GM21619 (cell line): ENCODE measurements around the gene TNFSF12.

ENCODE experiments used
- ATAC-seq: cut with Tn5 transposase; IDR thresholded peaks from one replicate; pipeline ENCODE4 v1.9.1; 2021; ENCODE audit not compliant: unreplicated experiment

Gene TNFSF12, protein sequence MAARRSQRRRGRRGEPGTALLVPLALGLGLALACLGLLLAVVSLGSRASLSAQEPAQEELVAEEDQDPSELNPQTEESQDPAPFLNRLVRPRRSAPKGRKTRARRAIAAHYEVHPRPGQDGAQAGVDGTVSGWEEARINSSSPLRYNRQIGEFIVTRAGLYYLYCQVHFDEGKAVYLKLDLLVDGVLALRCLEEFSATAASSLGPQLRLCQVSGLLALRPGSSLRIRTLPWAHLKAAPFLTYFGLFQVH

DNA sequence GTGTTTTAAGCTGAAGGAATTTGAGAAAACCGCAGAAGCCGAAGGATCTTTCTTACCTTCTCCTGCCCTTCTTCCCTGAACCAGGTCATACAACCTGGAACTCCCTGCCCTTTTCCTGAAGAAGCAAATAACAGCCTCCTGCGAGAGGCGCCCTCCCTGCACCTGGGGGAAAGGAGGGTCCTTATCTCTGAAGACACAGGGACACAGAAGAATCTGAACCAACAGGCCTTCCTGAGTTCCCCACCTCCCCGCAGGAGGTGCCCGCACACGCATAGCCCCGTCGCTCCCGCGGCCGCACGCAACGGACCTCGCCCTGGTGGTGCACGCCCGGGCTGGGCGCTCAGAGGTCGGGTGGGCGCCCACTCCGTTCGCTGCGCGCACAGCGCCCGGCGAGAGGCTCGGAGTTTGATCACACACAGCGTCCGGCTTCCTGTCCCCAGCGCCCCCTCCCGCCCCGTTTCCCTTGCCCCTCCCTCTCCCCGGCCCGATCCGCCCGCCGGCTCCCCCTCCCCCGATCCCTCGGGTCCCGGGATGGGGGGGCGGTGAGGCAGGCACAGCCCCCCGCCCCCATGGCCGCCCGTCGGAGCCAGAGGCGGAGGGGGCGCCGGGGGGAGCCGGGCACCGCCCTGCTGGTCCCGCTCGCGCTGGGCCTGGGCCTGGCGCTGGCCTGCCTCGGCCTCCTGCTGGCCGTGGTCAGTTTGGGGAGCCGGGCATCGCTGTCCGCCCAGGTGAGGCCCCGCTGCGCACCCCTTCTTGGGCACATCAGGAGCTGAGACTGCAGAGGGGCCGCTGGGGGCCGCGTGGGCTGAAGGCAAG is at the start of gene TNFSF12:
TSS of gene TNFSF12 (plus strand) at position 474 of the 816 bp plus-strand sequence. CDS start at position 570, 96 bp downstream.
- ATAC-seq = no peak

DNA sequence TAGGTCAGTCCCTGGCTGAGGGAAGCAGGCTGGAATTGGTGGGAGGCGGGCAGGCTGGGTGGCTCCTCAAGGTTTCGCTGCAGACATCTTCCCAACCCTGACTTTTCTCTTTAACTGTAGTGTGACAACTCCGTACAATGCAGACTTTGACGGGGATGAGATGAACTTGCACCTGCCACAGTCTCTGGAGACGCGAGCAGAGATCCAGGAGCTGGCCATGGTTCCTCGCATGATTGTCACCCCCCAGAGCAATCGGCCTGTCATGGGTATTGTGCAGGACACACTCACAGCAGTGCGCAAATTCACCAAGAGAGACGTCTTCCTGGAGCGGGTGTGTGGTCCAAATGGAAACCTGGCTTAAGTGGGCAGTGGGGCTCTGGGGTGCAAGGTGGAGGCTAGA is 49.7 kb upstream of the TNFSF12 start:
- ATAC-seq = no peak

DNA sequence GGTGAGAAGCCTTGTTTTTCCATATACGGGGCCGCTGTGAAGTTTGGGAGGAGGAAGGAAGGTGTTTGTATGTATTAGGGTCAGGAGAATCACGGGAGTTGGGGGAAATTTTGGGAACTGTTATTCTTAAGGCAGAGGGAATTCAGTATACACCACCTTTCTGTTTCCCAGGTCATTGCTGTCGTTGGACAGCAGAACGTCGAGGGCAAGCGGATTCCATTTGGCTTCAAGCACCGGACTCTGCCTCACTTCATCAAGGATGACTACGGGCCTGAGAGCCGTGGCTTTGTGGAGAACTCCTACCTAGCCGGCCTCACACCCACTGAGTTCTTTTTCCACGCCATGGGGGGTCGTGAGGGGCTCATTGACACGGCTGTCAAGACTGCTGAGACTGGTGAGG is 47.1 kb upstream of the TNFSF12 start:
- ATAC-seq = no peak

DNA sequence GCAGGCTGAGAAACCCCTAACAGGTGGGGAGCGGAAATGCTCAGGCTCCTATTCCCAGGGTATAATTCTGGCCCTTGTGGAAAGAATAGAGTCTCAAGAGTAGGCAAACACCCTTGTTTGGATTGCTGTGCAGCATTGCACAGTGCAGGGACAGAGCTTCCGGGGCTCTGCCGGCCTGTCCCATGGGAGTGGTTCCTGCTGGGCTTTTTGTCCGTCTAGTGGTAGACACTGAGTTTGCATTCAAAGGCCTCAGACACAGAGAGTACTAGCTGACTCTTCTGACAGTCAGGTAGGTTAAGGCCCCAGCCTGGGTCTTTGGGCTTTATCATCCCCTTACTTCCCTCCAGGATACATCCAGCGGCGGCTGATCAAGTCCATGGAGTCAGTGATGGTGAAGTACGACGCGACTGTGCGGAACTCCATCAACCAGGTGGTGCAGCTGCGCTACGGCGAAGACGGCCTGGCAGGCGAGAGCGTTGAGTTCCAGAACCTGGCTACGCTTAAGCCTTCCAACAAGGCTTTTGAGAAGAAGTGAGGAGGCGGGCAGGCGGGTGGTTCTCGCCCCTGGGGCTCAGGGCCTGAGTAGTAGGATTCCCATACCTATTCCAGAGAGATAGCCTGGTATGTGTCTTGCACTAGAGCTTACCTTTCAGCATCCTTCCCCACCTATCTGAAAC is 46.5 kb upstream of the TNFSF12 start:
- ATAC-seq = no peak

DNA sequence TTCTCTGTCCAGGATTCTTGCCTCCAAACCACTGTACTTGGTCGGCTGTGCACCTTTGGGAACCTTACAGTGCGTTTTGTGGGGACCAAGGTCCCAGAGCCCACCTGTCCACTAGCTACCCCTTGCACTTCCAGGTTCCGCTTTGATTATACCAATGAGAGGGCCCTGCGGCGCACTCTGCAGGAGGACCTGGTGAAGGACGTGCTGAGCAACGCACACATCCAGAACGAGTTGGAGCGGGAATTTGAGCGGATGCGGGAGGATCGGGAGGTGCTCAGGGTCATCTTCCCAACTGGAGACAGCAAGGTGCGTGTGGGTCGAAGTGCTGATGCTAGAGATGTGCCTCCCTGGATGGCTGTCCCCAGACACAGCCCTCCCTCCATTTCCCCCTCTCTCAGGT is 45.9 kb upstream of the TNFSF12 start:
- ATAC-seq = no peak

DNA sequence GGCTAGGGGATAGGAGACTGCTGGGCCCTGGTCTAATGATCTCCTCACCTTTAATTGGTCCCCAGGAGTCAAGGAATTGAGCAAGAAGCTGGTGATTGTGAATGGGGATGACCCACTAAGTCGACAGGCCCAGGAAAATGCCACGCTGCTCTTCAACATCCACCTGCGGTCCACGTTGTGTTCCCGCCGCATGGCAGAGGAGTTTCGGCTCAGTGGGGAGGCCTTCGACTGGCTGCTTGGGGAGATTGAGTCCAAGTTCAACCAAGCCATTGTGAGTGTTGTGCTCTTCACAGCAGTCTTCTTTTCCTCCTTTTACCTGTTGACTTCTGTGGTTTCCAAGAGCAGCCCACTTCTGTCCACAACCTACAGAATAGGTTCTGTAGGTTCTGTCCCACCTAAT is 45.3 kb upstream of the TNFSF12 start:
- no peak for ATAC-seq

DNA sequence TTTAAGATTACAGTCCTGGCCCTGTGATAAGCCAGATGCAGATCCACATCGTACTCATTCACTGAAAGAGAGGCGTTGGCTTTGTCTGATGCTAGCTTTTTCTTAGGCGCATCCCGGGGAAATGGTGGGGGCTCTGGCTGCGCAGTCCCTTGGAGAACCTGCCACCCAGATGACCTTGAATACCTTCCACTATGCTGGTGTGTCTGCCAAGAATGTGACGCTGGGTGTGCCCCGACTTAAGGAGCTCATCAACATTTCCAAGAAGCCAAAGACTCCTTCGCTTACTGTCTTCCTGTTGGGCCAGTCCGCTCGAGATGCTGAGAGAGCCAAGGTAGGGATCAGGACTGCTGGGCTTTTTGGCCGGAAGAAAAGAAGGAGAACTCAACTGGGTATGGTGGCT is 40.7 kb upstream of the TNFSF12 start:
- no peak for ATAC-seq

DNA sequence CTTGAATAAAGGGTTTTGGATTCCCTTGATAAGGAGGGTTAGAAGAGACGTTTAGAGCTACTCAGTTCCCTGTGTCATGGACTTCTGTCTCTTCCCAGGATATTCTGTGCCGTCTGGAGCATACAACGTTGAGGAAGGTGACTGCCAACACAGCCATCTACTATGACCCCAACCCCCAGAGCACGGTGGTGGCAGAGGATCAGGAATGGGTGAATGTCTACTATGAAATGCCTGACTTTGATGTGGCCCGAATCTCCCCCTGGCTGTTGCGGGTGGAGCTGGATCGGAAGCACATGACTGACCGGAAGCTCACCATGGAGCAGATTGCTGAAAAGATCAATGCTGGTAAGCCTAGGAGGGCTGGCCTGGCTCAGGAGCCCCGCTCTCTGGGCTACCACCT is 40.0 kb upstream of the TNFSF12 start:
- no peak for ATAC-seq

DNA sequence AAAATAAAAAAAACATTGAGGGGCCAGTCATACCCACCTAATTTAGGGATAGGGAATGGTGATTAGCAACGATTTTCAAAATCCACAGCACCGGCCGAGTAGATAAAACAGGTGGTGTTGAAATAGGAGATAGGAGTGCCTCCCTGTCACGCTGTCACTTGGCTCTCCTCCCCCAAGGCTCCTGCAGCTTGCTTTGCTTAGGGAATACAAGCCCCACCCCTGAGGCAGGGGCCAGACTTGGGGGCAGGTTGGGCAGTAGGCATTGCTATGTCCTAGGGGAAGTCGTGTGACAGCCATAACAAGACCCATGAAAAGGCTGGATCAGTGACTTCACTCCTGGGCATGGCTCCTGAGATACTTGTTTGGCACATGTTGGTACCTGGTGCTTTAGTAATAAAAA is 38.9 kb upstream of the TNFSF12 start:
- no peak for ATAC-seq

DNA sequence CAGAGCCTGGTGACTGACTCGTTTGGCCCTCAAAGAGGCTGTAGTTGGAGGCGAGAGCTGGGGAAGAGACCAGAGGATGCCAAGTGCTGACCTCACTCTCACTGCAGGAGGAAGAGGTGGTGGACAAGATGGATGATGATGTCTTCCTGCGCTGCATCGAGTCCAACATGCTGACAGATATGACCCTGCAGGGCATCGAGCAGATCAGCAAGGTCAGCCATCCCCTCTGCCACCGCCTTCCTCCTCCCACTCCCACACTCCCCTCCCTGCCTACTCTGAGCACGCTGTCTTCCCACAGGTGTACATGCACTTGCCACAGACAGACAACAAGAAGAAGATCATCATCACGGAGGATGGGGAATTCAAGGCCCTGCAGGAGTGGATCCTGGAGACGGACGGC is 37.8 kb upstream of the TNFSF12 start:
- no peak for ATAC-seq

DNA sequence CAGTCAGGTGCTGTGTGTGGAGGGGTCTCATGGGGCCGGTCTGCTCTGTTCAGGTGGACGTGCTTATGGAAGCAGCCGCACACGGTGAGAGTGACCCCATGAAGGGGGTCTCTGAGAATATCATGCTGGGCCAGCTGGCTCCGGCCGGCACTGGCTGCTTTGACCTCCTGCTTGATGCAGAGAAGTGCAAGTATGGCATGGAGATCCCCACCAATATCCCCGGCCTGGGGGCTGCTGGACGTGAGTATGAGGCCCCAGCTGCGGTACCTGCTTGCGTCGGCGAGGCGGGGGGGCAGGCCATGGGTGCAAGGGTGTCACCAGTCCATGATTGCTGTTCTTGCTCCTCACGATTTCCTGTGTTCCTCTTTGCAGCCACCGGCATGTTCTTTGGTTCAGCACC is 36.8 kb upstream of the TNFSF12 start:
- ATAC-seq = no peak

DNA sequence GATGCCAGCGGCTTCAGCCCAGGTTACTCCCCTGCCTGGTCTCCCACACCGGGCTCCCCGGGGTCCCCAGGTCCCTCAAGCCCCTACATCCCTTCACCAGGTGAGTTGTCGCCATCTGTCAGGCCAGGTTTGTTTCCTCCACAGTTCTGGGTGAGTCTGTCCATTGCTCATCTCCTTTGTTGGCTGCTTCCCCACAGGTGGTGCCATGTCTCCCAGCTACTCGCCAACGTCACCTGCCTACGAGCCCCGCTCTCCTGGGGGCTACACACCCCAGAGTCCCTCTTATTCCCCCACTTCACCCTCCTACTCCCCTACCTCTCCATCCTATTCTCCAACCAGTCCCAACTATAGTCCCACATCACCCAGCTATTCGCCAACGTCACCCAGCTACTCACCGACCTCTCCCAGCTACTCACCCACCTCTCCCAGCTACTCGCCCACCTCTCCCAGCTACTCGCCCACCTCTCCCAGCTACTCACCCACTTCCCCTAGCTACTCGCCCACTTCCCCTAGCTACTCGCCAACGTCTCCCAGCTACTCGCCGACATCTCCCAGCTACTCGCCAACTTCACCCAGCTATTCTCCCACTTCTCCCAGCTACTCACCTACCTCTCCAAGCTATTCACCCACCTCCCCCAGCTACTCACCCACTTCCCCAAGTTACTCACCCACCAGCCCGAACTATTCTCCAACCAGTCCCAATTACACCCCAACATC is 35.9 kb upstream of the TNFSF12 start:
- ATAC-seq = no peak

DNA sequence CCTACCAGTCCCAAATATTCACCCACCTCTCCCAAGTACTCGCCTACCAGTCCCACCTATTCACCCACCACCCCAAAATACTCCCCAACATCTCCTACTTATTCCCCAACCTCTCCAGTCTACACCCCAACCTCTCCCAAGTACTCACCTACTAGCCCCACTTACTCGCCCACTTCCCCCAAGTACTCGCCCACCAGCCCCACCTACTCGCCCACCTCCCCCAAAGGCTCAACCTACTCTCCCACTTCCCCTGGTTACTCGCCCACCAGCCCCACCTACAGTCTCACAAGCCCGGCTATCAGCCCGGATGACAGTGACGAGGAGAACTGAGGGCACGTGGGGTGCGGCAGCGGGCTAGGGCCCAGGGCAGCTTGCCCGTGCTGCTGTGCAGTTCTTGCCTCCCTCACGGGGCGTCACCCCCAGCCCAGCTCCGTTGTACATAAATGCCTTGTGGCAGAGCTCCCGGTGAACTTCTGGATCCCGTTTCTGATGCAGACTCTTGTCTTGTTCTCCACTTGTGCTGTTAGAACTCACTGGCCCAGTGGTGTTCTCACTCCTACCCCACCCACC is 34.9 kb upstream of the TNFSF12 start:
- ATAC-seq = no peak

DNA sequence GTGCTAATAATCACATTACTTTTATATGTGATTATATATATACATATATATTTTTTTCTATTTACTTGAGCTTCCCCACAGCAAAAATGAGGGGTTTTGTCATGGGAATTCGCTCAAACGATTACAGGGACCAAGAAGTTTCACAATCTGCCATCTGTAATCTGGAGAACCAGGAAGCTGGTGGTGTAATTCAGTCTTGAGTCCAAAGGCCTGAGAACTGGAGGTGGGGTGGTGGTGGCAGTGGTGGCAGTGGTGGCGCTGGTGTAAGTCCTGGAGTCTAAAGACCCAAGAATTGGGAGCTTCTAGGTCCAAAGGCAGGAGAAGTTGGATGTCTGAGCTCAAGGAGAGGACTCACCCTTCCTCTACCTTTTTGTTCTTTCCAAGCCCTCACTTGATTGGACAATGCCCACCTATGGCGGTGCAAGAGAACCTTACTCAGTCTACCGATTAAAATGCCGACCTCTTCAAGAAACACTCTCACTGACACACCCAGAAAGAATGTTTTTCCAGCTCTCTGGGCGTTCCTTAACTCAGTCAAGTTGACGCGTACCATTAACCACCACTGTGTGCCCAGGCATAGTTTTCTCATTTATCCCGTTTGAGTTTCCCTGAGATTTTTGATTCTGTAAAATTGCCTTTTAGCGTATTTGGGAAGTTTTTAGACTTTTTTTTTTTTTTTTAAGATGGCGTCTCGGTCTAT is 32.8 kb upstream of the TNFSF12 start:
- no peak for ATAC-seq

DNA sequence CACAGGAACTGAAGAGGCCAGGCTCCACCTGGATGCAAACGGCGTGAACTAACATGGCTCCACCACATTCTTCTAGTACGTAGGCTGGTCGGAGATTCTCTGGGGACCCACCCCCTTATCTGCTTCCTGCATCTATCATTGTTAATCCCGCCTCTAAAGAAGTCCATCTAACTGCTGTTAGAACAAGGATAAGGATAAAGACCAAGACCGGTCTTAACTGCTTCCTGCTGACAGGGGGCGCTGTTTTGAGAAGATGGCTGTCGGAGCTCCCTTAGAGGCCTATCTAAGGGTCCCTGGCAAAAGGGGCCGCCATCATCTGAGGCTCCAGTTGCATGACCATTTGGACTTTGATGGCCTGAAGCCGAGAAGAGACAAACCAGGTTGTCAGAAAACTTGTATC is 25.8 kb upstream of the TNFSF12 start:
- ATAC-seq = no peak

DNA sequence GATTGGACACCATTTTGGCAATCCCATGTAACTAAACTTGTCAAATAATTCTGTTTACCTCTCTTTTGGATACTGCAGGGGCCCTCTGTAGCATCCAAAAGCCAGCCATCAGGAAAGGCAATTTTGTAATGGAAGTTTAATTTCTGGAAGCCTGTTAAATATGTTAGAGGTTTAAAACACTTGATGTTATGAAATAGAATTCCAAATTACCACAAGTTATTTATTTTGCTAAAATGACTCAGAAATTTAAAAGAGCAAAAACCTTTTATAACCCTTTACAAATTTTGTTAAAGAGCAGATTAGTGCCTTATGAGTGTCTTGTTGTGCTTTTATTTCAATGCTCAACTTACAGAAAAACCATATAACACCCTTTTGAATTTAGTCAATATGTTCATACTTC is 20.0 kb upstream of the TNFSF12 start:
- ATAC-seq = no peak

DNA sequence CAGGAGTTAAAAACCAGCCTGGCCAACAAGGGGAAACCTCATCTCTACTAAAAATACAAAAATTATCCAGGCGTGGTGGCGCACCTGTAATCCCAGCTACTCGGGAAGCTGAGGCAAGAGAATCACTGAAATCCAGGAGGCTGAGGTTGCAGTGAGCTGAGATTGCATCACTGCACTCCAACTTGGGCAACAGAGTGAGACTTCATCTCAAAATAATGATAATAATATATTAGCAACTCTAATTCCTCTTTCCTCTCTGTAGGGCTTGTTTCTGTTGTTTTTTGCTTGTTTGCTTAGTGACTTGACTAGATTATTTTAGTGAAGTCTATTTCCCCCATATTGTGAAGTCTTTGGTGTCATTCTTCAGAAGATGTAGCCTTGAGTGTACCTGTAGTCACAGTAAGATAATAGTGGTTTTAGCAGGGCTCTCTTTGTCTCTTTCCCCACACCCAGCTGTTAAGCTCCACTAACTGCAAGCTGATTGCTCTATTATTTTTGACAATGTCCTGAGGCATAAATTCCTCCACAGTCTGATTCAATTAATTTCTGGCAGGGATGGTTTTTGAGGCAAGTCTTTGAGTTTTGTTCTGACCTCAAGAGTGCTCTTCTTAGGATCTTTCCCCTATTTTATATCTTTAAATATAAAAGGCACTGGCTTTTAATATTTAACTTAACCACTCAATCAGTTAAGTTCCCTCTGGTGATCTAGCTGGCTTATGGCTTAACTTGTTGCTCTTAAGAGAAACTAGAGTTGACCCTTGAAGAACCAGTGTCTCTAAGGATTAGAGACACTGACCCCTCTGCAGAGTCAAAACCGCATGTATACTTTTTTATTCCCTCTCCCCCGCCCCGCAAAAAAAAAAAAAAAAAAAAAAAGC is 18.6 kb upstream of the TNFSF12 start:
- ATAC-seq = no peak

DNA sequence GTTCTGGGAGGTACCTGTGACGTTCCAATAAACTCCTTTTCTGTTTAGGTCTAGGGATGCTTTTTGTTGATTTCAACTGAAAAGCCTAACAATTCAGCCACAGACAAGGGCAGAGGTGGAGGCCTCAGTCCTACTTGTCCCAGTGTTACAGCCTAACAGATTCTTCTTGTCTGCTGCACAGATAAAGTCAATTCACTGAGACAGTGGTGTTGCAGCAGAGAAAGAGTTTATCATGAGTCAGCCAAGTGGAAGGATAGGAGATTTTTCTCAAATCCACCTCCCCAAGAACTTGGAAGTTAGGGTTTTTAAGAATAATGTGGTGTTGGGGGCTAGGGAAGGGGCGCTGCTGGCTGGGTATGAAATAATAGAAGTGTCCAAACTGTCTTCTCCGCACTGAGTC is 10.8 kb upstream of the TNFSF12 start:
- no peak for ATAC-seq

DNA sequence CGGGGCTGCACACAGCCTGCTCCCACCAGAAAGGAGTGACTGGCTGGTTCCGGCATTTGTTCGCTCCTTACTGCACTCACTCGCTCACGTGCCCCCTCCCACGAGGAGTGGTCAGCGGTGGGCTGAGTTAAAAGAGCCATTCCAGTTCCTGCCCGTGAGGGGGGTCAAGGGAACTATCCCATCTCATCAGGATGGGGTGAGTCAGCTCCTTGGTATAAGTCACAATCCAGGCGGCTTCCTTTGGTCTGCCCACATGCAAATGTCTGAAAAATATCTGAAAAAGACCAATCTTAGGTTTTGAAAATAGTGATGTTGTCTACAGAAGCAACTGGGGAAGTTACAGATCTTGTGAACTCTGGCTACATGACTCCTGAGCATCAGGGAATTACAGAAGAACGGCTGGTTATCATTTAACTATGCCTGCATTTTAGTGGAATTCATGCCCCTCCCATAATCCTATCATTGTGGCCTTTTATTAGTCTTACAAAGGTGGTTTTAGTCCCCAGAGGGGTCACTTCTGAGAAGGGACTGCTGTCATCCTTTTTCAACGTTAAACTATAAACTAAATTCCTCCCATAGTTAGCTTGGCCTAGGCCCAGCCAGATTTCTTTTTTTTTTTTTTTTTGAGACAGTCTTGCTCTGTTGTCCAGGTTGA is 9.8 kb upstream of the TNFSF12 start:
- ATAC-seq = no peak
